Liver (tissue), 9 donors: Measurements from ENCODE around the gene ARMH3. TPM values are rescaled to one million over a fixed set of nuclear protein-coding genes. Genes with fewer than 3 reads are reported as not detected.

Experiments
- DNase-seq: peaks from one replicate; pipeline ENCODE4 v3.0.0-alpha.2; 2017; ENCODE audit warnings: low spot score
- H3K27ac ChIP-seq, 2 donors: one replicate each; pipeline ENCODE4 v1.7.0; 2013; ENCODE audit warnings: inconsistent platforms in 2 of 2, low read length in 2 of 2, control low read depth in 1 of 2, low read depth in 1 of 2, mild to moderate bottlenecking in 1 of 2
- H3K27me3 ChIP-seq, 4 donors: one replicate each; pipeline versions ENCODE4 v1.6.1 to v1.7.0; 2013; ENCODE audit warnings: low read length in 3 of 4, inconsistent platforms in 1 of 4, mild to moderate bottlenecking in 1 of 4, moderate library complexity in 1 of 4; ENCODE audit not compliant: control insufficient read depth in 4 of 4, insufficient read depth in 4 of 4
- H3K36me3 ChIP-seq, 4 donors: one replicate each; pipeline versions ENCODE4 v1.6.1 to v1.7.0; 2013; ENCODE audit warnings: low read length in 3 of 4, mild to moderate bottlenecking in 3 of 4, low read depth in 1 of 4, moderate library complexity in 1 of 4; ENCODE audit not compliant: control insufficient read depth in 4 of 4, insufficient read depth in 3 of 4
- H3K4me1 ChIP-seq, 4 donors: one replicate each; pipeline versions ENCODE4 v1.6.1 to v1.7.0; 2013; ENCODE audit warnings: low read length in 3 of 4, mild to moderate bottlenecking in 3 of 4, moderate library complexity in 1 of 4; ENCODE audit not compliant: control insufficient read depth in 4 of 4, insufficient read depth in 4 of 4
- H3K4me3 ChIP-seq, 3 donors: one replicate each; pipeline versions ENCODE4 v1.6.1 to v1.7.0; 2013; ENCODE audit warnings: low read length in 3 of 3, control low read depth in 1 of 3, low read depth in 1 of 3, mild to moderate bottlenecking in 1 of 3
- H3K9ac ChIP-seq, 2 donors: one replicate each; pipeline ENCODE4 v1.7.0; 2013; ENCODE audit warnings: low read length in 2 of 2, mild to moderate bottlenecking in 2 of 2, moderate library complexity in 2 of 2, control low read depth in 1 of 2, low read depth in 1 of 2
- H3K9me3 ChIP-seq, 4 donors: one replicate each; pipeline versions ENCODE4 v1.6.1 to v1.7.0; 2013; ENCODE audit warnings: low read length in 3 of 4; ENCODE audit not compliant: control insufficient read depth in 4 of 4
- CTCF ChIP-seq: fragments of 150-350 bp; IDR thresholded peaks from 2 replicates; pipeline ENCODE4 v1.5.1; 2017; ENCODE audit warnings: improper control_type of control experiment, low read depth, low read length; ENCODE audit not compliant: missing input control
- FOXA2 ChIP-seq: IDR thresholded peaks from 2 replicates; pipeline ENCODE4 v1.6.1; 2016; ENCODE audit warnings: antibody characterized with exemption
- GABPA ChIP-seq, 2 donors: IDR thresholded peaks in 1 of 2; conservative IDR thresholded peaks in 1 of 2; 2 replicates each; pipeline ENCODE4 v1.6.1; 2016; ENCODE audit warnings: antibody characterized with exemption in 2 of 2, mild to moderate bottlenecking in 1 of 2, moderate library complexity in 1 of 2
- JUND ChIP-seq, 2 donors: IDR thresholded peaks; 2 replicates each; pipeline ENCODE4 v1.6.1; 2016; ENCODE audit warnings: antibody characterized with exemption in 2 of 2
- NR2F2 ChIP-seq: IDR thresholded peaks from 2 replicates; pipeline ENCODE4 v1.6.1; 2016; ENCODE audit warnings: antibody characterized with exemption
- RAD21 ChIP-seq, 2 donors: IDR thresholded peaks; 2 replicates each; pipeline ENCODE4 v1.6.1; 2016; ENCODE audit warnings: antibody characterized with exemption in 2 of 2, mild to moderate bottlenecking in 2 of 2
- REST ChIP-seq: IDR thresholded peaks from 2 replicates; pipeline ENCODE4 v1.6.1; 2016; ENCODE audit warnings: antibody characterized with exemption, mild to moderate bottlenecking
- SP1 ChIP-seq: IDR thresholded peaks from 2 replicates; pipeline ENCODE4 v1.6.1; 2018; ENCODE audit warnings: antibody characterized with exemption, mild to moderate bottlenecking
- TAF1 ChIP-seq: conservative IDR thresholded peaks from 2 replicates; pipeline ENCODE4 v1.6.1; 2016; ENCODE audit warnings: antibody characterized with exemption, mild to moderate bottlenecking
- YY1 ChIP-seq: IDR thresholded peaks from 2 replicates; pipeline ENCODE4 v1.6.1; 2016; ENCODE audit warnings: antibody characterized with exemption, mild to moderate bottlenecking
- WGBS: extraction: QIAGEN DNeasy Blood & Tissue Kit; methylation state at CpG from one replicate; pipeline ENCODE4 v1.1.7; 2013; 5-methylcytosine and 5-hydroxymethylcytosine counted together
- polyA plus RNA-seq, 2 donors: library from polyadenylated mRNA; stranded (reverse) in 1 of 2; unstranded in 1 of 2; fragments of 200-250 nt in 1 of 2; fragments of >200 nt in 1 of 2; fragmentation: Nextera tagmentation in 1 of 2; extraction: Ambion mirVana in 1 of 2; gene quantifications; one replicate each; pipeline versions ENCODE4 v1.2.1 to v1.2.3, GENCODE V29; 2013 to 2015
- total RNA-seq, 2 donors: library from RNA; depleted of rRNA; stranded (reverse); fragments of >200 nt; gene quantifications; one replicate each; pipeline ENCODE4 v1.2.3, GENCODE V29; 2014
- donor health status: healthy.
- donor health status: healthy.
- donor health status: healthy.
- donor health status: healthy.
- donor health status: healthy.

Gene ARMH3
- total and polyA plus RNA-seq, 4 donors, result 5.3 to 14.9 (median 9.2) TPM

DNA sequence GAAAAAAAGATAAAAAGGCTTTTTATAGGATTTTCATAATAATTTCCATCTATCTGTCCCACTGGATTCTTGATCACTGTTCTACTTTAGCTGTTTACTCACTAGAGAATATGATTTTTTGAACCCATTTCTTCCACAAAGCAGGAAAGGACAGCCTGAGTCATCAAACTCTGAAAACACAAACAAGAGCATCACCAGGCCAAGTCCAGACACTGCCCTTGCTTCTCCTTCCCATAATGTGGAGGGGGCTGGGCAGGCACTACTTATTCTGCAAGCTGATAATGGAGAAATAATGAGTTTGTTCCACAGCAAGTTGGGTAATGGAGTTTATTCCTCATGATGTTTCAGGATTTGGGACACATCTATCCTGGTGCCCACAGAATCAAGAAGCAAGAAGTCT, 199.3 kb downstream of the ARMH3 start:
- Histone ChIP-seq H3K4me3 (no peak overlapping the region), H3K9ac (no peak overlapping the region), H3K4me1 (no peaks in the 10 kb centered on the region), H3K27ac (no peak overlapping the region), H3K36me3 (no peaks in the 10 kb centered on the region), H3K9me3 (peaks cover 0 to 1% (median 0%) of the 10 kb centered on the region in 4 donors), H3K27me3 (no peaks in the 10 kb centered on the region)
- TF ChIP-seq JUND (IDR thresholded peaks at IDR 0.05) (peak in 1 of 2 donors; percentile 9), SP1 (no peak)
- DNase-seq, result no peak

DNA sequence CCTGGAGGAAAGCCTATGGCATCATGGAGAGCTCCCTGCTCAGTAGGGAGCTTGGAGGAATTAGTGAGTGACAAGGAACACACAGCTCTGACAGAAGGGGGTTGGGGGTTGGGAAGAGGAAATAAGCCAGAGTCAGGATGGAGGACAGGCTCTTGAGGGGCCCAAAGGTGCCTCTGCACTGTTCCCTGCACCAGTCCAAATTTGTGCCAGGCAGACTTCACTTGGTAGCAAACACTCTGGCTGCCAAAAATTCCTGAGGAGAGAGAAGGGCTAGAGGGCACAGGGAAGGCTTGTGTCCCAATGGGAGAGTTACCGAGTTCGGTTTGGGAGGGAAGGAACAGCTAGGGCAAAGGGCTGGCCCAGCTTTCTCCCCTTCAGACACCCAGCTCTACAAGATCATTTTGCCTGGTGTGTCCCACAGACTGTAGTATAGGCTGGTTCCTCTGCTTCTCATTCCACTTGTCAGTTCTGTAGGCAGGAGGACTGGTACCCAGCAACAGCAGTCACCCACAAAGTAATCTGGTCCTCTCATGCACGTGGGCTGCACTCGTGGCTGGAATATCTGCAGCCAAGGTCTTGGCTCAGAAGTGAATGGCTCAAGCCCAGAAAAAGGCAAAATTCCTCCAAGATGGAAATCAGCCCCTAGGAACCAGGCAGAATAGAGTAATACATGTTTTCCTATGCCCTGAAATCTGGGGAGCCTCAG, 204.4 kb downstream of the ARMH3 start:
- DNase-seq, result no peak
- no peak overlapping the region for H3K27ac ChIP-seq
- no peak overlapping the region for H3K4me3 ChIP-seq
- WGBS, result 91% methylated on average over 4 of the region's 4 CpGs
- H3K9ac ChIP-seq, result no peak overlapping the region
- no peak for TF ChIP-seq TAF1
- TF ChIP-seq FOXA2, result no peak
- peaks cover 0 to 6% (median 1%) of the 10 kb centered on the region in 4 donors for H3K4me1 ChIP-seq
- peaks cover 0 to 9% (median 4%) of the 10 kb centered on the region in 4 donors for H3K36me3 ChIP-seq
- H3K27me3 ChIP-seq, result no peaks in the 10 kb centered on the region
- no peaks in the 10 kb centered on the region for H3K9me3 ChIP-seq

DNA sequence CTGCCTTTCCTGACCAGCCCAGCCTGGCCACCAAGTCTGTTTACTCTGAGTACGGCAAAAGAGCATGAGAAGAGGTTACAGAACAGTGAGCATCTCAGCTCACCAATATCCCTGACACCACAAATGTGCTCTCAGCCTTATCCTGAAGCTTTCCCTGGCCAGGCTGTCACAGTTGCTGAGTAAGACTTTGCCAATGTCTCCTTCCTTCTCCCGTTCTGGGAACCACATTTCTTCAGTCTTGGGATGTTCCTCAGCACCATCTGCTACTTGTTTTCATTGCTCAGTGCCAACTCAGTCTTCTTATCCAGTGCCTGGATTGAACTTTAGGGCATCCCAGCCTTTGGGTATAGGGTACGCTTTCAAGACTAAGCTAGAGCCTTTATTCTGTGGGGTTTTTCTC, 205.2 kb downstream of the ARMH3 start:
- no peak for DNase-seq
- TF ChIP-seq RAD21 (IDR thresholded peaks at IDR 0.05), result no peak
- no peak for TF ChIP-seq CTCF
- TF ChIP-seq GABPA (IDR thresholded peaks at IDR 0.05 in 1 of 2, conservative IDR thresholded peaks at IDR 0.05 in 1 of 2), result no peak
- no peak for TF ChIP-seq YY1
- no peak for TF ChIP-seq FOXA2
- no peak for TF ChIP-seq REST
- TF ChIP-seq NR2F2, result no peak
- Histone ChIP-seq H3K9me3 (no peaks in the 10 kb centered on the region), H3K36me3 (peaks cover 0 to 11% (median 4%) of the 10 kb centered on the region in 4 donors), H3K9ac (no peak overlapping the region), H3K4me3 (no peak overlapping the region), H3K4me1 (peaks cover 0 to 6% (median 1%) of the 10 kb centered on the region in 4 donors), H3K27me3 (no peaks in the 10 kb centered on the region), H3K27ac (no peak overlapping the region)
- 88% methylated on average over 3 of the region's 3 CpGs for WGBS
